ENCODE data around the gene HPS4. TPM values are rescaled to one million over a fixed set of nuclear protein-coding genes. Genes with fewer than 3 reads are reported as not detected.

HPS4 gene
- total RNA-seq, 2 donors from 2014 or later: 41.7 to 57.6 TPM

DNA sequence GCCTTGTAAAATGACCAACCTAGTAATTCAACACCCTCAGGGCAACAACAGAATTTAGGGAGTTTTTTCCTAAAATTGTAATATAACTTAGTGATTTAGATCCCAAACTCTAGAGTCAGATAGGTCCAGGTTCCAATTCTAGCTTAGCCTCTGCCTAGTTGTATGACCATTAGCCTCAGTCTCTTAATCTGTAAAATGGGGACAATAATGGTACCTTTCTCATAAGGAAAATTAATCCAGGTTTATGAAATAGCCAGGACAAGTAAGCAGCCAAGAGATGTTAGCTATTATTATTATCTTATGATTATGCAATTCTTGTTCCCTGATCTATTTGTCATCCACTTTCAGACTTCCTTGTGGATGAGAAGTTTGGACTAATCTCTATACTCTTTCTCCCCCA lies 24.6 kb upstream of the HPS4 start:
- Histone ChIP-seq H3K9me3 (ENCODE audit: control insufficient read depth, low read length) (no peaks in the 10 kb centered on the region), H3K4me3 (ENCODE audit: low read length) (no peak overlapping the region), H3K4me1 (ENCODE audit: control insufficient read depth, insufficient read depth, low read length) (no peaks in the 10 kb centered on the region), H3K27me3 (ENCODE audit: control insufficient read depth, insufficient read depth, low read length, poor library complexity, severe bottlenecking) (no peaks in the 10 kb centered on the region), H3K36me3 (ENCODE audit: control insufficient read depth, insufficient read depth, low read length) (peaks cover 72% of the 10 kb centered on the region), H3K27ac (ENCODE audit: low read depth, low read length) (no peak overlapping the region), H3K9ac (ENCODE audit: extremely low read depth, low read length, poor library complexity, severe bottlenecking) (no peak overlapping the region)
- Mint-ChIP-seq H3K36me3 (ENCODE audit: low read depth) (peaks cover 55% of the 10 kb centered on the region), H3K4me1 (peaks cover 17% of the 10 kb centered on the region), H3K27ac (no peak overlapping the region), H3K9me3 (no peaks in the 10 kb centered on the region), H3K4me3 (no peak overlapping the region), H3K27me3 (ENCODE audit: insufficient read depth) (no peaks in the 10 kb centered on the region)
- TF ChIP-seq, protein P1, sequence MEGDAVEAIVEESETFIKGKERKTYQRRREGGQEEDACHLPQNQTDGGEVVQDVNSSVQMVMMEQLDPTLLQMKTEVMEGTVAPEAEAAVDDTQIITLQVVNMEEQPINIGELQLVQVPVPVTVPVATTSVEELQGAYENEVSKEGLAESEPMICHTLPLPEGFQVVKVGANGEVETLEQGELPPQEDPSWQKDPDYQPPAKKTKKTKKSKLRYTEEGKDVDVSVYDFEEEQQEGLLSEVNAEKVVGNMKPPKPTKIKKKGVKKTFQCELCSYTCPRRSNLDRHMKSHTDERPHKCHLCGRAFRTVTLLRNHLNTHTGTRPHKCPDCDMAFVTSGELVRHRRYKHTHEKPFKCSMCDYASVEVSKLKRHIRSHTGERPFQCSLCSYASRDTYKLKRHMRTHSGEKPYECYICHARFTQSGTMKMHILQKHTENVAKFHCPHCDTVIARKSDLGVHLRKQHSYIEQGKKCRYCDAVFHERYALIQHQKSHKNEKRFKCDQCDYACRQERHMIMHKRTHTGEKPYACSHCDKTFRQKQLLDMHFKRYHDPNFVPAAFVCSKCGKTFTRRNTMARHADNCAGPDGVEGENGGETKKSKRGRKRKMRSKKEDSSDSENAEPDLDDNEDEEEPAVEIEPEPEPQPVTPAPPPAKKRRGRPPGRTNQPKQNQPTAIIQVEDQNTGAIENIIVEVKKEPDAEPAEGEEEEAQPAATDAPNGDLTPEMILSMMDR (conservative IDR thresholded peaks at IDR 0.05): no peak
- no peak for DNase-seq

DNA sequence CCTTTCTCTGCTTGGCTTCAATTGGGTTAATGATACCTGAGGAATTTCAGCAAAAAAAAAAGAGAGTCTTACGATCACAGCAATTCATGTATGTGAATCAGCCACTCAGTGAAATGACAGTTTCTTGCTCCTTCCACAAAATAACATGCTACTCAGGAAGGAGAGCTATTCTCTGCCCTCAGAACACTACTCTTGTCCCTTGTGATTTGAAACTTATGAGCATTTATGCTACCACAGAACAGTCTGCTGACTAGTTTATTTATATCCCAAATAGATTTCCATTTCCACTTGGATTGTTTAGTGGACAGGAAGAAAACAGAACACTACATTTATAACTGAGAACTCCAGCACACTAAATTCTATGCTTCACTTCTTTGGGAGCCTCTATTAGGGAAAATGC lies 20.2 kb upstream of the HPS4 start:
- Mint-ChIP-seq H3K27me3 (ENCODE audit: insufficient read depth) (no peaks in the 10 kb centered on the region), H3K9me3 (no peaks in the 10 kb centered on the region), H3K27ac (peak overlapping the region; percentile 90), H3K36me3 (ENCODE audit: low read depth) (peaks cover 72% of the 10 kb centered on the region), H3K4me3 (no peak overlapping the region), H3K4me1 (peaks cover 6% of the 10 kb centered on the region)
- Histone ChIP-seq H3K27ac (ENCODE audit: low read depth, low read length) (no peak overlapping the region), H3K4me3 (ENCODE audit: low read length) (no peak overlapping the region), H3K27me3 (ENCODE audit: control insufficient read depth, insufficient read depth, low read length, poor library complexity, severe bottlenecking) (no peaks in the 10 kb centered on the region), H3K9me3 (ENCODE audit: control insufficient read depth, low read length) (no peaks in the 10 kb centered on the region), H3K9ac (ENCODE audit: extremely low read depth, low read length, poor library complexity, severe bottlenecking) (no peak overlapping the region), H3K4me1 (ENCODE audit: control insufficient read depth, insufficient read depth, low read length) (no peaks in the 10 kb centered on the region), H3K36me3 (ENCODE audit: control insufficient read depth, insufficient read depth, low read length) (peaks cover 87% of the 10 kb centered on the region)
- TF ChIP-seq, protein P1 (conservative IDR thresholded peaks at IDR 0.05): no peak
- DNase-seq: no peak
- WGBS, 2 experiments (ENCODE audit: insufficient coverage in 1 of 2, insufficient read length in 1 of 2): 87% methylated on average over 1 of the region's 1 CpG; no CpG with 5 or more reads in 1 of the 2 experiments

DNA sequence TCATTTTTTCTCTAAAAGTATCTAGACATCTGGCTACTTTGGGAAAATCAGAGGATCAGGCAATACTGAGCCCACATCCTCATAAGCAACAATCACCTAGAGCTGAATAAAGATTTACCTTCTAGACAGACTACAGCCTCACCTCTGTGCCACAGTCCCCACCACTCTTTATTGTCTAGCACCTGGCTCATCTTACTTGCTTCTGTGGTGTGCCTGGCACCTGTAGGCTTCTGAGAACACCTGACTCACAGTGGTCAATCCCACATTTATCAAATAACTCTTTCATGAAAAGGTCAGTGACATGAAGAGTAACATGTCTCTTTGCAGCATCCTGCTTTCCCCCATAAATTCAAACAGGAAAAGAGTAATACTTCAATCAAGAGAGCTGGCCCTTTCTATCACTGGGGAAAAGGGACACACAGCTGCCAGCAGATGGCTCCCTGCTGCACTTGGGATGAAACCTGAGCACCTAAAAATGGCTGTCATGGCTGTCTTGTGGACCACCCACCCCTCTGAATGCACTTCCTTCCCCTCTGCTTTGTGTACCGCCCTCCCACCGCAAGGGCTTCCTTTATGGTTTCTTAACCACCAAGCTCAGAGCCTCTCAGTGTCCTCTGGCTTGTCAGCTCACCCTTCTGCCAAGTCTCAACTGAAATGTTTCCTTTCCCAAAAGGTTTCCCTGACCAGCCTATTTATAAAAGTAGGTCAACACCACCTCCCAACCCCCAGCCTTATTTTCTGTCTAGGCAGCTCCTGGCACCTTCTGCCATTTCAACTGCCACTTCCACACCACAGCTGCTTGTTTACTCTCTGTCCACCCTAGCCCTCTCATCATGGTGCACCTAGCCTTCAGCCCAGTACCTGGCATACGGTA lies 19.3 kb upstream of the HPS4 start:
- Histone ChIP-seq H3K9me3 (ENCODE audit: control insufficient read depth, low read length) (no peaks in the 10 kb centered on the region), H3K27me3 (ENCODE audit: control insufficient read depth, insufficient read depth, low read length, poor library complexity, severe bottlenecking) (no peaks in the 10 kb centered on the region), H3K27ac (ENCODE audit: low read depth, low read length) (no peak overlapping the region), H3K9ac (ENCODE audit: extremely low read depth, low read length, poor library complexity, severe bottlenecking) (no peak overlapping the region), H3K4me3 (ENCODE audit: low read length) (no peak overlapping the region), H3K4me1 (ENCODE audit: control insufficient read depth, insufficient read depth, low read length) (no peaks in the 10 kb centered on the region), H3K36me3 (ENCODE audit: control insufficient read depth, insufficient read depth, low read length) (peaks cover 82% of the 10 kb centered on the region)
- H3K36me3 Mint-ChIP-seq (ENCODE audit: low read depth): peaks cover 75% of the 10 kb centered on the region
- 39 to 64% methylated on average over 2 to 3 of the region's 3 CpGs for WGBS, 2 experiments (ENCODE audit: insufficient coverage in 1 of 2, insufficient read length in 1 of 2)
- TF ChIP-seq, protein P1 (conservative IDR thresholded peaks at IDR 0.05): peak; percentile 82
- no peak overlapping the region for H3K4me3 Mint-ChIP-seq
- peaks cover 6% of the 10 kb centered on the region for H3K4me1 Mint-ChIP-seq
- DNase-seq: peak; percentile 88
- no peaks in the 10 kb centered on the region for H3K9me3 Mint-ChIP-seq
- peak overlapping the region; percentile 90 for H3K27ac Mint-ChIP-seq
- no peaks in the 10 kb centered on the region for H3K27me3 Mint-ChIP-seq (ENCODE audit: insufficient read depth)
